ENCODE data around the gene ZNF714.

ZNF714 gene

DNA sequence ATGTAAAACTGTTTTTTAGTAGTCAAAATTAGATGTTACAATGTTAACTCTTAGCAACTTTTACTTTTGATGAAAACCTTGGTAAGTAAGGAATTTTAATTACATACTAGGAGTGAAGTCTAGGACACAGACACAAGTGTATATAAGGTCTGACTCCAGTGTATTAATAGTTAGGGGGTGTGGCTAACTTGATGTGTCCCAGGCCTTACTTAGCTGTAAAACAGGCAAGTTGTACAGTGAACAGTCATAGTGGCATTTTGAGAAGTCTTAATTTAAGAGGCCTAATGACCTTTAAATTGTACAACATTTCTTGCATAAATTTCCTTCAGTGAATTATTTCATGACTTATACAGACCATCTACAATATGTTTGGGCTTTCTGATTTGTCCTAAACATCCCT, 66.7 kb downstream of the ZNF714 start:
- Mint-ChIP-seq H3K9me3 (no peaks in the 10 kb centered on the region), H3K27me3 (no peaks in the 10 kb centered on the region), H3K36me3 (peaks cover 62% of the 10 kb centered on the region), H3K4me1 (peaks cover 46% of the 10 kb centered on the region), H3K27ac (no peak overlapping the region), H3K4me3 (no peak overlapping the region)

DNA sequence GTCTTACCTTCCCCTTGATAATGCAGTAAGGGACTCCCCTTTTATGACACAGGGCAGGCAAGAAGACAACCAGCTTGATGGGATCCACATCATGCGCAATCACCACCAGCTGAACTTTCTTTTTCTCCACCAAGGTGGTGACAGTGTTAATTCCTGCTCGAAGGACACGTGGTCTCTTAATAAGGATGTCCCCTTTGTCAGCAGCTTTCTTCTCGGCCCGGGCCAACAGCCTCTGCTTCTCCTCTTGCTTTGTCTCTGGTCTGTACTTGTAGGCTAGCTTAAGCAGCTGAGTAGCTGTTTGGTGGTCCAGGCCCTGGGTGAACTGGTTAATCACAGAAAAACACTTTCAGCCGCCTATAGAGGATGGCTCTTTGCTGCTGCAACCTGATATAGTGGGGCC, 67.9 kb downstream of the ZNF714 start:
- Mint-ChIP-seq H3K4me1 (peaks cover 36% of the 10 kb centered on the region), H3K9me3 (no peaks in the 10 kb centered on the region), H3K4me3 (no peak overlapping the region), H3K36me3 (peaks cover 60% of the 10 kb centered on the region), H3K27ac (no peak overlapping the region), H3K27me3 (no peaks in the 10 kb centered on the region)

DNA sequence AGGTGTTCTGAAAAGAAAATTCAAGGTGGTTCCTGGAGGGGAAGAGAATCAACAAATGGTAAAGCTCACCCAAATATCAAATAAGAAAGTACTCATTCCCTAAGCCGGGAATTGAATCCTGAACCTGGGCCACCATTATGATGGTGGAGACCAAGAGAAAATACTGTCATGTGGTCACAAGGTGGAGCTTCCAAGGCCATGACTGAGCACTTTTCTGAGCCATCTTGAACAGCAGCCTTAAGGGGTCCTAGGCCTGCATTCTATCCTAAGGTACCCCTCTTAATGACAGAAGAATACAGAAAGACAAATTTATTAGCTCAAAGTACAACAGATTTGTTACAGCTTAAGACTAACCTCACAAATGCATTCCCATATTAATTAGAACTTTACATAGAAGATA, 69.5 kb downstream of the ZNF714 start:
- Mint-ChIP-seq H3K36me3 (peaks cover 65% of the 10 kb centered on the region), H3K27me3 (no peaks in the 10 kb centered on the region), H3K9me3 (no peaks in the 10 kb centered on the region), H3K27ac (no peak overlapping the region), H3K4me1 (peaks cover 32% of the 10 kb centered on the region), H3K4me3 (no peak overlapping the region)

DNA sequence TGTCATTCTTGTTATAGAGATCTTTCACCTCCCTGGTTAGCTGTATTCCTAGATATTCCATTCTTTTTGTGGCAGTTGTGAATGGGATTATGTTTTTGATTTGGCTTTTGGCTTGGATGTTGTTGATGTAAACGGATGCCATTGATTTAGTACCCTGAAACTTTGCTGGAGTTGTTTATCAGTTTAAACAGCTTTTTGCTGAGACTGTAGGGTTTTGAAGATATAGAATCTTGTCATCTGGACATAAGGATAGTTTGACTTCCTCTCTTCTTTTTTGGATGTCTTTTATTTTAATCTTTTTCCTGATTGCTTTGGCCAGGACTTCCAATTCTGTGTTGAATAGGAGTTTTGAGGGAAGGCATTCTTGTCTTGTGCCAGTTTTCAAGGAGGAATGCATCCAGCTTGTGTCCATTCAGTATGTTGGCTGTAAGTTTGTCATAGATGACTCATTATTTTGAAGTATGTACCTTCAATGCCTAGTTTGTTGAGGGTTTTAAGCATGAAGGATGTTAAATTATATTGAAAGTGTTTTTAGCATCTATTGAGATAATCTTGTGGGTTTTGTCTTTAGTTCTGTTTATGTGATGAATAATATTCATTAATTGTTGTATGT, 76.6 kb downstream of the ZNF714 start:
- no peak overlapping the region for H3K4me3 Mint-ChIP-seq
- peaks cover 5% of the 10 kb centered on the region for H3K9me3 Mint-ChIP-seq
- H3K27me3 Mint-ChIP-seq, result no peaks in the 10 kb centered on the region
- peak overlapping the region; percentile 68 for H3K27ac Mint-ChIP-seq
- H3K4me1 Mint-ChIP-seq, result peaks cover 30% of the 10 kb centered on the region
- peaks cover 43% of the 10 kb centered on the region for H3K36me3 Mint-ChIP-seq

DNA sequence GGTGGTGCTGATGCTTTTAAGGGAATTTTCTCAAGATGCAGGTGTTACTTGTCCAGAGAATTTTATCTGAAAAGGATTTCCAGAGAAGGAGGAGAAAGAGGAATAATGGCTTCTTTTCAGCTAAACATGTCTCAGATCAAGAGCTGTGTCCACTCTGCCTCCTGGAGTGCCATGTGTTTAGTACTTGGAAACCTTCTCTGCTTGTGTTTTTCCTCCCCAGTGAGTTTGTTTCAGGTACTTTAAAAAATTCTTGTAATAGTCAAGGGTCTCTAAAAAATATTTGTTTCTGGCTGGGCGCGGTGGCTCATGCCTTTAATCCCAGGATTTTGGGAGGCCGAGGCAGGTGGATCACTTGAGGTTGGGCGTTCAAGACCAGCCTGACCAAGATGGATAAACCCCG, 82.5 kb downstream of the ZNF714 start:
- Mint-ChIP-seq H3K27ac (no peak overlapping the region), H3K9me3 (no peaks in the 10 kb centered on the region), H3K36me3 (peaks cover 38% of the 10 kb centered on the region), H3K4me3 (no peak overlapping the region), H3K4me1 (peaks cover 20% of the 10 kb centered on the region), H3K27me3 (no peaks in the 10 kb centered on the region)

DNA sequence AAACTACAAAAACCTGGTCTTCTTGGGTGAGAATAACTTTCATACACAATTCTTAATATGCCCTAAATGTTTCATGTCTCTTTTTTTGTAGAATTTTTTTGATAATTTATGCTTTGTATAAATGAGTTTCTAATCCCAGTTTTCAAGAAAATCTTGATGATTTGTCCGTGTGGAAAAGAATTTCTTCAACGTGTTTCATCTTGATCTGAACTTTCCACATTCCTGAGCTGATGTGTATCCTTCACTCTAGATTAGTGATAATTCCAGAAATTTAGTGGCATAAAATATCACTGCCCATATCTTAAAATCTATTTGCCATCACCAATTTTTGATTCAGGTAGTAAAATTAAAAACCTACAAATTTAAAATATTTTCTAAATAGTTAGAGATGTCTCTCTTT, 84.4 kb downstream of the ZNF714 start:
- H3K27ac Mint-ChIP-seq, result no peak overlapping the region
- H3K4me1 Mint-ChIP-seq, result peaks cover 7% of the 10 kb centered on the region
- H3K27me3 Mint-ChIP-seq, result no peaks in the 10 kb centered on the region
- H3K4me3 Mint-ChIP-seq, result no peak overlapping the region
- H3K36me3 Mint-ChIP-seq, result peaks cover 37% of the 10 kb centered on the region
- no peaks in the 10 kb centered on the region for H3K9me3 Mint-ChIP-seq

Data from activated naive CD4-positive, alpha-beta T cell treated with anti-CD3 and anti-CD28 coated beads, Interleukin-2, amount 50 U/mL, for 24 hours (primary cell).